Effector CD4-positive, alpha-beta T cell (primary cell): ENCODE data around the gene NFKB1.
"Not testable (repeated sequence)": the region's sequence is repeated elsewhere in the genome, so short reads cannot be mapped to it uniquely, and the experiment has no call there.

Experiments used
- DNase-seq: peaks from one replicate; pipeline ENCODE4 v3.0.0-alpha.2; 2020
- total RNA-seq: gene quantifications from one replicate; lab custom pipeline; 2026; lab: John Stamatoyannopoulos, UW

Gene NFKB1
- total RNA-seq = 618 reads per million, percentile 98 among the genes with 10 or more reads in this experiment

DNA sequence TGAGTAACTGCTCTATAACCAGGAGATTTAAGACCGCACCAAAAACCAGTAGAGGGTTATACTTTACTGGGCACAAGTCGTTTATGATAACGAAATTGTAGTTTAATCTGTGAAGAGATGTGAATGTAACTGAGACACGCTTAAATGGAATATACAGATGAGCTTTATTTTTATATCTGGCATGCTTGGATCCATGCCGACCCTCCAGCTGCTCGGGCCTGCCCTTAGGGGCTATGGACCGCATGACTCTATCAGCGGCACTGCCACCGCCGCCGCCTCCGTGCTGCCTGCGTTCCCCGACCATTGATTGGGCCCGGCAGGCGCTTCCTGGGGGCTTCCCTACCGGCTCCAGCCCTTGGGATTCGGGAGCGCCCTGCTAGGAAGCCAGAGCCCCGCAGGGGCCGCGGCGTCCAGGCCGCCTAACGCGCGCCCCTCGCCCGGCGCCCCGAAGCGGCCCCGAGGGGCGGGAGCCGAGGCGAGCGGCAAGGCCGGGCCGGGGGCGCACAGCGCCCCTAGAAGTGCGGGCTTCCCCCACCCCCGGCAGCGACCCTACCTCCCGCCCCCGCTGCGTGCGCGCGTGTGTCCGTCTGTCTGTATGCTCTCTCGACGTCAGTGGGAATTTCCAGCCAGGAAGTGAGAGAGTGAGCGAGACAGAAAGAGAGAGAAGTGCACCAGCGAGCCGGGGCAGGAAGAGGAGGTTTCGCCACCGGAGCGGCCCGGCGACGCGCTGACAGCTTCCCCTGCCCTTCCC is at the start of gene NFKB1:
Gene NFKB1, plus strand, starts transcription at position 664 of the 751 bp plus-strand sequence. CDS start 24,160 bp downstream, outside the sequence.
- peak; percentile 81 for DNase-seq

GRCh38 chr4:102452854-102453253 is 48.3 kb upstream of the NFKB1 start:
- DNase-seq = no peak

DNA sequence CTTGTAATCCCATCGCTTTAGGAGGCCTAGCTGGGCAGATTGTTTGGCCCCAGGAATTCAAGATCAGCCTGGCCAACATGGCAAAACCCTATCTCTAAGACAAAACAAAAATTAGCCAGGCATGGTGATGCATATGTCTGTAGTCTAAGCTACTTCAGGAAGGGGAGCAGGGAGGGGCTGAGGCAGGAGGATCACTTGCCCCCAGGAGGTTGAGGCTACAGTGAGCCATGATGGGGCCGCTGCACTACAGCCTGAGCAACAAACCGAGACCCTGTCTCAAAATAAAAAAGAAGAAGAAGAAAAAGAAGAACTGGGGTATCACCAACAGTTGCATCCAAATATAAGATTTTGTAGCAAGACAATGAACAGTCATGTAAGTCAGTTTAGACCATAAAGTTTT is 47.3 kb upstream of the NFKB1 start:
- DNase-seq = no peak

GRCh38 chr4:102454268-102454667 is 46.9 kb upstream of the NFKB1 start:
- no peak for DNase-seq

GRCh38 chr4:102454981-102455685 is 46.0 kb upstream of the NFKB1 start:
- DNase-seq = no peak

DNA sequence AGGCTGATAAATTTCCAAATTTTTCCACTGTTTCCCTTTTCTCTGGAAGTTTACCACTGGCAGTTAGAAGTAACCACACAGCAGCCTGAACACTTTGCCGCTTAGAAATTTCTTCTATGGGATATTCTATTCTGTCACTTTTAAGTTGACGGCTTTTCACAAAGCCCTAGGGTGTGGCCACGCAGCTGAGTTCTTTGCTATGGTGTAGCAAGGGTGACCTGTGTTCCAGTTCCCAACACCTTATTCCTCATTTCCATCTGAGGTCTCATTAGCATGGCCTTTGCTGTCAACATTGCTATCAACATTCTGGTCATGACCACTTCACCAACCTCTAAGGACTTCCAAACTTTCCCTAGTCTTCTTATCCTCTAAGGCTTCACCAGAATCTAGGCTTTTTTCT is 45.4 kb upstream of the NFKB1 start:
- no peak for DNase-seq

- no peak for DNase-seq
These were observed 34.9 kb upstream of the NFKB1 start for GRCh38 chr4:102466298-102466697.

- no peak for DNase-seq
These were observed 31.4 kb upstream of the NFKB1 start for GRCh38 chr4:102469806-102470205.

DNA sequence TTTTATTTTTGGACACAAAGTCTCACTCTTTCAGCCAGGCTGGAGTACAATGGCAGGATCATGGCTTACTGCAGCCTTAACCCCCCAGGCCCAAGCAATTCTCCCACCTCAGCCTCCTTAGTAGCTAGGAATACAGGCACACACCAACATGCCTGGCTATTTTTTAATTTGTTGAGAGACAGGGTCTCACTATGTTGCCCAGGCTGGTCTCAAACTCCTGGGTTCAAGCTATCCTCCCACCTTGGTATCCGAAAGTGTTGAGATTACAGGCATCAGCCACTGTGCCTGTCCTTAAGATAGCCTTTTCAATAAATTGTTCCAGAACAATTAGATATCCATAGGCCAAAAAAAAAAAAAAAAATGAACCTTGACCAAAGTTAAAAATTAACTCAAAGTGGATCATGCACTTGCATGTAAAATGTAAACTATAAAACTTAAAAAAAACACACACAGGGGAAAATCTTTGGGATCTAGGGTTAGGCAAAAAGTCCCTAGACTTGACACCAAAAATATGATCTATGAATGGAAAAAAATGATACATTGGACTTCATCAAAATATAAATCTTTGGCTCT is 28.6 kb upstream of the NFKB1 start:
- DNase-seq = no peak

DNA sequence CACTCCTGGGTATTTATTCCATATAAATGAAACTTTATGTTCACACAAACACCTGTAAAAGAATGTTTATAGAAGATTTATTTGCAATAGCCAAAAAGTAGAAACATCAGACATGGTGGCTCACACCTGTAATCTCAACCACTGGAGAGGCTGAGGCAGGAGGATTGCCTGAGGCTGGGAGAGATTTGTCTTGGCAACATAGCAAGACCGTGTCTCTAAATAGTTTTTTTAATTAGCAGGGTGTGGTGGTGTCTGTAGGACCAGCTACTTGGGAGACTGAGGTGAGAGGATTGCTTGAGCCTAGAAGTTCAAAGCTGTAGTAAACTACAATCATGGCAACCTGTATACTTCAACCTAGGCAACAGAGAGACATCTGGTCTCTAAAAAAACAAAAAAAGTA is 27.7 kb upstream of the NFKB1 start:
- DNase-seq = no peak

GRCh38 chr4:102474736-102475504 is 26.2 kb upstream of the NFKB1 start:
- no peak for DNase-seq

DNA sequence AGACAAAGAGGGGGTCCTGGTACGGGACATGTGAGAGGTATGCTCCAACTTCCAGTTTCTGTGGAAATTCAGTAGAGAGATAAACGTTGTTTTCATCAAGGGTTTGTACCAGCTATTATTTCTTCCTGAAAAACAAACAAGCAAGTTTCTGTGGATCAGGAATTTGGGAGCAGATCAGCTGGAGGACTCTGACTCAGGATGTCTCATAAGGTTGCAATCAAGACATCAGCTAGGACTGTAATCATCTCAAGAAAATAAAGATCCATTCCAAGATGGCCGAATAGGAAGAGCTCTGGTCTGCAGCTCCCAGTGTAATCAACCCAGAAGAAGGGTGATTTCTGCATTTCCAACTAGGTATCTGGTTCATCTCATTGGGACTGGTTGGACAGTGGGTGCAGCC is 23.5 kb upstream of the NFKB1 start:
- DNase-seq = no peak

DNA sequence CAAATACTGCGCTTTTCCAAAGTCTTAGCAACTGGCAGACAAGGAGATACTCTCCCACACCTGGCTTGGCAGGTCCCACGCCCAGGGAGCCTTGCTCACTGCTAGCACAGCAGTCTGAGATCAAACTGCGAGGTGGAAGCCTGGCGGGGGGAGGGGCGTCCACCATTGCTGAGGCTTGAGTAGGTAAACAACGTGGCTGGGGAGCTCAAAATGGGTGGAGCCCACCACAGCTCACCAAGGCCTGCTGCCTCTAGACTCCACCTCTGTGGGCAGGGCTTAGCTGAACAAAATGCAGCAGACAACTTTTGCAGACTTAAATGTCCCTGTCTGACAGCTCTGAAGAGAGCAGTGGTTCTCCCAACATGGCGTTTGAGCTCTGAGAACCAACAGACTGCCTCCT is 23.0 kb upstream of the NFKB1 start:
- no peak for DNase-seq

DNA sequence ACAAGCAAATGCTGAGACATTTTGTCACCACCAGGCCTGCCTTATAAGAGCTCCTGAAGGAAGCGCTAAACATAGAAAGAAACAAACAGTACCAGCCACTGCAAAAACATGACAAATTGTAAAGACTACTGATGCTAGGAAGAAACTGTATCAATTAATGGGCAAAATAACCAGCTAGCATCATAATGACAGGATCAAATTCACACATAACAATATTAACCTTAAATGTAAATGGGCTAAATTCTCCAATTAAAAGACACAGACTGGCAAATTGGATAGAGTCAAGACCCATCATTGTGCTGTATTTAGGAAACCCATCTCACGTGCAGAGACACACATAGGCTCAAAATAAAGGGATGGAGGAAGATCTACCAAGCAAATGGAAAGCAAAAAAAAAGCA is 21.3 kb upstream of the NFKB1 start:
- not testable (repeated sequence) for DNase-seq

DNA sequence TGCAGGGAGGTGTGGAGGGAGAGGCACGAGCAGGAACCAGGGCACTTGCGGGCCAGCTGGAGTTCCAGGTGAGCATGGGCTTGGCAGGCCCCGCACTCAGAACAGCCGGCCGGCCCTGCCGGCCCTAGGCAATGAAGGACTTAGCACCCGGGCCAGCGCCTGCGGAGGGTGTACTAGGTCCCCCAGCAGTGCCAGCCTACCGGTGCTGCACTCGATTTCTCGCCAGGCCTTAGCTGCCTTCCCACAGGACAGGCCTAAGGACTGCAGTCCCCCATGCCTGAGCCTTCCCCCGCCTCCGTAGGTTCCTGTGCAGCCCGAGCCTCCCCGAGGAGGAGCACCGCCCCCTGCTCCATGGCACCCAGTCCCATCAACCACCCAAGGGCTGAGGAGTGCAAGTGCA is 18.0 kb upstream of the NFKB1 start:
- DNase-seq = no peak

- not testable (repeated sequence) for DNase-seq
These were observed 17.0 kb upstream of the NFKB1 start for GRCh38 chr4:102483990-102484692.

GRCh38 chr4:102492531-102493241 is 8.5 kb upstream of the NFKB1 start:
- DNase-seq = no peak

- no peak for DNase-seq
These were observed 7.9 kb upstream of the NFKB1 start for GRCh38 chr4:102493257-102493656.

GRCh38 chr4:102493794-102494193 is 7.4 kb upstream of the NFKB1 start:
- DNase-seq = no peak

- no peak for DNase-seq
These were observed 6.6 kb upstream of the NFKB1 start for GRCh38 chr4:102494603-102495002.

DNA sequence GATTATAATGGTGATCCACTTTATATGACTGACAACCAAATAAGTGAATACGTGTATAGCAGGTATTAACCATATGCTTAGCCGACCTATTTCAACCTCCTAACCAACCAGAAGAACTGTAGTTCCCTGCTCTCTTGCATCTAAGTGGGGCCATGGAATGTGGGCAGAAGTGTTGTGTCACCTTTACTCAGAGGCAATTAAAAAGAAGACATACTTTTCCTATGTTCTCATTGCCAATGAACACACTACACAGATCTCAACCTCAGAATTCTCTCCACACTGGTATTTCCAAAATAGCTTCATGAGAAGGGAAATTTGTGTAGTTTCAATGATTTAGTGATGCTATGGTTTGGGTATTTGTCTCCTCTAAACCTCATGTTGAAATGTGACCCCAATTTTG is 3.2 kb upstream of the NFKB1 start:
- no peak for DNase-seq

DNA sequence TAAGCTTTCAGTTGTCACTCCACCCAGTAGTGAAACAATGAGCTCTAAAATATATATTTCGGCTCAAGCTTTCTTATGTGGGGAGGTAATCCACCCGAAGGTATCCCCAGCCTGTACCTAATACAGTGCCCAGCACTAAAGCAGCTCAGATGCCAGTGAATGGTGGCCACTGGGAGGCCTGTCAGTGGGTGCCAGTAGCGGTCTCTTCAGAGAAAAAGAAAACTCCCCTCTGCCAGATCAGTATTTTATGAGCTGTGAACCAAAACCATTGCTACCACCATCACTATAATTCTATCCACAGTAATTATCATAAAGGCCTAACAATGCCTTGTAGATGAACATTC is 835 bp upstream of the NFKB1 start:
- DNase-seq = no peak
